HEK293 (cell line): Measurements from ENCODE around the gene KCNK18.

Source experiments
- CTCF ChIA-PET: fragments of 350-600 bp; formaldehyde crosslinking; extraction: SDS; loops from one replicate; lab custom pipeline; 2021; ENCODE audit warnings: antibody characterized with exemption; lab: Yijun Ruan, JAX
- POLR2A ChIA-PET: fragments of 300-600 bp; formaldehyde crosslinking; extraction: SDS; loops from one replicate; lab custom pipeline; 2020; ENCODE audit warnings: antibody characterized with exemption, inconsistent platforms; lab: Yijun Ruan, JAX
- H3K27ac ChIP-seq: fragments of 200-500 bp; sonication (Bioruptor generic); 2 replicates; pipeline ENCODE4 v1.5.1; 2014; ENCODE audit warnings: low read depth, low read length, control low read depth, inconsistent platforms; ENCODE audit errors: extremely low read depth
- H3K36me3 ChIP-seq, 2 experiments: fragments of 200-500 bp in 1 of 2; sonication (Bioruptor generic) in 1 of 2; 1 replicate in 1 of 2; 2 replicates in 1 of 2; pipeline ENCODE4 v1.5.1; 2014 to 2017; ENCODE audit warnings: inconsistent platforms in 2 of 2, low read length in 2 of 2; ENCODE audit not compliant: control insufficient read depth in 2 of 2, insufficient read depth in 1 of 2
- H3K4me1 ChIP-seq: fragments of 200-500 bp; sonication (Bioruptor generic); 2 replicates; pipeline ENCODE4 v1.5.1; 2014; ENCODE audit warnings: mild to moderate bottlenecking, low read length, inconsistent platforms; ENCODE audit not compliant: control insufficient read depth, insufficient read depth
- H3K4me3 ChIP-seq: 2 replicates; pipeline ENCODE4 v1.5.1; 2011; ENCODE audit warnings: low read depth, mild to moderate bottlenecking, control low read depth, low read length, moderate library complexity
- H3K9me3 ChIP-seq: fragments of 200-500 bp; sonication (Bioruptor generic); 2 replicates; pipeline ENCODE4 v1.5.1; 2014; ENCODE audit warnings: low read depth, low read length, inconsistent platforms; ENCODE audit not compliant: control insufficient read depth, insufficient read depth
- KLF10 ChIP-seq: fragments of 450-650 bp; IDR thresholded peaks from 2 replicates; pipeline ENCODE4 v1.5.1; 2018; ENCODE audit warnings: missing biosample characterization, mild to moderate bottlenecking, missing genetic modification characterization
- KLF16 ChIP-seq: fragments of 450-650 bp; formaldehyde crosslinking; IDR thresholded peaks from 2 replicates; pipeline ENCODE4 v1.5.1; 2017; ENCODE audit warnings: missing biosample characterization, missing genetic modification characterization
- OVOL3 ChIP-seq: fragments of 450-650 bp; formaldehyde crosslinking; IDR thresholded peaks from 2 replicates; pipeline ENCODE4 v1.5.1; 2016; ENCODE audit warnings: missing biosample characterization, missing genetic modification characterization
- PRDM4 ChIP-seq: fragments of 450-650 bp; formaldehyde crosslinking; IDR thresholded peaks from 2 replicates; pipeline ENCODE4 v1.5.1; 2017; ENCODE audit warnings: missing biosample characterization, missing genetic modification characterization
- REPIN1 ChIP-seq: fragments of 450-650 bp; formaldehyde crosslinking; IDR thresholded peaks from 2 replicates; pipeline ENCODE4 v1.5.1; 2017; ENCODE audit warnings: missing biosample characterization, missing genetic modification characterization, low read depth
- ZBTB20 ChIP-seq: fragments of 450-650 bp; formaldehyde crosslinking; IDR thresholded peaks from 2 replicates; pipeline ENCODE4 v1.5.1; 2016; ENCODE audit warnings: missing biosample characterization, missing genetic modification characterization
- ZBTB44 ChIP-seq: fragments of 450-650 bp; IDR thresholded peaks from 2 replicates; pipeline ENCODE4 v1.5.1; 2018; ENCODE audit warnings: missing biosample characterization, mild to moderate bottlenecking, missing genetic modification characterization
- ZBTB48 ChIP-seq: fragments of 450-650 bp; formaldehyde crosslinking; IDR thresholded peaks from 2 replicates; pipeline ENCODE4 v1.5.1; 2016; ENCODE audit warnings: missing biosample characterization, missing genetic modification characterization
- ZBTB49 ChIP-seq: fragments of 450-650 bp; formaldehyde crosslinking; IDR thresholded peaks from 2 replicates; pipeline ENCODE4 v1.5.1; 2016; ENCODE audit warnings: missing biosample characterization, missing genetic modification characterization, low read depth
- ZNF132 ChIP-seq: fragments of 450-650 bp; formaldehyde crosslinking; IDR thresholded peaks from 2 replicates; pipeline ENCODE4 v1.5.1; 2017; ENCODE audit warnings: missing biosample characterization, missing genetic modification characterization, borderline replicate concordance
- ZNF148 ChIP-seq: fragments of 450-650 bp; formaldehyde crosslinking; IDR thresholded peaks from 2 replicates; pipeline ENCODE4 v1.5.0; 2017; ENCODE audit warnings: missing biosample characterization, missing genetic modification characterization, borderline replicate concordance
- ZNF223 ChIP-seq: fragments of 450-650 bp; formaldehyde crosslinking; IDR thresholded peaks from 2 replicates; pipeline ENCODE4 v1.5.1; 2016; ENCODE audit warnings: missing biosample characterization, missing genetic modification characterization
- ZNF239 ChIP-seq: fragments of 450-650 bp; formaldehyde crosslinking; IDR thresholded peaks from 2 replicates; pipeline ENCODE4 v1.5.1; 2016; ENCODE audit warnings: missing biosample characterization, missing genetic modification characterization
- ZNF280D ChIP-seq: fragments of 450-650 bp; formaldehyde crosslinking; IDR thresholded peaks from 2 replicates; pipeline ENCODE4 v1.5.1; 2016; ENCODE audit warnings: missing biosample characterization, missing genetic modification characterization
- ZNF449 ChIP-seq: fragments of 450-650 bp; formaldehyde crosslinking; IDR thresholded peaks from 2 replicates; pipeline ENCODE4 v1.5.1; 2017; ENCODE audit warnings: missing biosample characterization, mild to moderate bottlenecking, missing genetic modification characterization, moderate library complexity
- ZNF600 ChIP-seq: fragments of 450-650 bp; formaldehyde crosslinking; IDR thresholded peaks from 2 replicates; pipeline ENCODE4 v1.5.1; 2016; ENCODE audit warnings: missing biosample characterization, missing genetic modification characterization
- ZNF645 ChIP-seq: fragments of 450-650 bp; formaldehyde crosslinking; IDR thresholded peaks from 2 replicates; pipeline ENCODE4; 2016; ENCODE audit warnings: missing biosample characterization, missing genetic modification characterization
- ZNF701 ChIP-seq: fragments of 450-650 bp; formaldehyde crosslinking; IDR thresholded peaks from 2 replicates; pipeline ENCODE4 v1.5.1; 2016; ENCODE audit warnings: missing biosample characterization, missing genetic modification characterization
- ZNF792 ChIP-seq: fragments of 450-650 bp; formaldehyde crosslinking; IDR thresholded peaks from 2 replicates; pipeline ENCODE4 v1.5.1; 2016; ENCODE audit warnings: missing biosample characterization, missing genetic modification characterization
- ZSCAN30 ChIP-seq: fragments of 450-650 bp; IDR thresholded peaks from 2 replicates; pipeline ENCODE4 v1.5.1; 2018; ENCODE audit warnings: missing biosample characterization, mild to moderate bottlenecking, missing genetic modification characterization, moderate library complexity

KCNK18 gene

GRCh38 chr10:117197189-117197588 lies at the start of gene KCNK18:
KCNK18 (plus strand) TSS chr10:117197489; CDS start chr10:117197489, 0 bp downstream.
- H3K4me3 ChIP-seq: no peak within 1 kb of the TSS
- no peak within 1 kb of the TSS for H3K27ac ChIP-seq
- ChIA-PET CTCF (no interaction called here), POLR2A (no interaction called here)
- TF ChIP-seq OVOL3 (no peak), KLF10 (tag by site-specific recombination) (no peak), ZNF792 (tag by site-specific recombination) (no peak), ZNF449 (tag by site-specific recombination) (no peak), ZBTB49 (no peak), ZNF600 (tag by site-specific recombination) (no peak), ZNF645 (tag by site-specific recombination) (no peak), KLF16 (tag by site-specific recombination) (no peak), ZNF132 (no peak), PRDM4 (tag by site-specific recombination) (no peak), ZBTB48 (tag by site-specific recombination) (no peak), ZNF701 (tag by site-specific recombination) (no peak), REPIN1 (no peak), ZNF280D (tag by site-specific recombination) (no peak), ZNF239 (tag by site-specific recombination) (no peak), ZBTB20 (tag by site-specific recombination) (no peak), ZBTB44 (tag by site-specific recombination) (no peak), ZNF223 (tag by site-specific recombination) (no peak), ZNF148 (tag by site-specific recombination) (no peak), ZSCAN30 (tag by site-specific recombination) (no peak)
- no peaks in the 10 kb centered on the region for H3K36me3 ChIP-seq
- H3K9me3 ChIP-seq: no peaks in the 10 kb centered on the region
- H3K4me1 ChIP-seq: no peaks in the 10 kb centered on the region
